Stimulated activated CD4-positive, alpha-beta T cell treated with anti-CD3 and anti-CD28 coated beads, Interleukin-1b, Interleukin-23, amount 100 ng/mL, for 24 hours (primary cell): ENCODE data around the gene ACY1.

ENCODE experiments used
- DNase-seq, 4 experiments: peaks; one replicate each; pipeline ENCODE4 v3.0.0-alpha.2; 2020; ENCODE audit warnings: low read depth in 4 of 4, low spot score in 1 of 4

ACY1 gene

DNA sequence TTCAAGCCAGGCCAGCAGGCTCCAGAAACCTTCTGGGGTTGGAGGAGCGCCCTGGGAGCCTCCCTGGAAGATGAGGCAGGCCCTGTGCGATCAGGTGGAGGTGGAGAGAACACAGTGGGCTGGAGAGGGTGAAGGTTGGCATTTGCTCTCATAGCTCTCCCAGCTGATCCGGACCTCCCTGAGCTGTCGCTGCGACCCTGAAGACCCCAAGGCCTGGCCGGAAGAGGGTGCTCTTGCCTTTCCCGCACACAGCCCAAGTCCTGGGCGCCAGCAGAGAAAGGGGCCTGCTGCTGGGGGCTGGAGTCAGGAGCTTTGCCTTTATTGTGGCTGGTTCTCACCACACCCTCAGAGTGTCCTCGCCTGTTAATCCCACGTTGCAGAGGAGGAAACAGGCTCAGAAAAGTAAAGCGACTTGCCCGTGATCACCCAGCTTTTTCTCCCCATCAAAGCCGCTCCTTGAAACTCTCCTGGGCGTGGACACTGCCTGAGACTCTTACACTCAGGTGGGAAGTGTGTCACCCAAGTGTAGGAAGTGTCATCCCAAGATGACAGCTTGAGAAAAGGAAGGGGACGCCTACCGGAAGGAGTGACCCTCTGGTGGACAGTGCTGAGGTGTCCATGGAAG is 20.9 kb downstream of the ACY1 start:
- DNase-seq, result no peak

DNA sequence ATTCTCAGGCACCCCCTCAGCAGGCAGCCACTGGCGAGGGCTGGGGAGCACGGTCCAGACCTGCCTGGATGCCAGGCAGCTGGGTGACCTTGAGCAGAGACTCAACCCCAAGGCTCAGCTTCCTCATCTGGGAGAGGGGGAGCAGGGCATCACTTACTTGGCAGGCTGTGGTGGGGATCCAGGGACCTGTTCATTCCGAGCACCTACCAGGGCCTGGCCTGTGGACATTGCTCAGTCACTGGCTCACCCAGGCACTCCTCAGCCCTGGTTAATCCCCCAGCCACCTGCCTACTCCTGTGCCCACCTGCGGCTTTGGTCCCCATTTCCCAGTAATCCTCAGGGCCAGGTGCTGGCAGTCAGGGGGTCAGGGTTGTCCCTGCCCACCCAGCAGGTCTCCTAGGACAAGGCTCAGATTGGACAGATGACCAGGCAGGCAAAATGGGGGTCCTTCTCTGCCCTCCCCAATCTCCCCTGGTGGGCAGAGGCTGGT is 21.6 kb downstream of the ACY1 start:
- no peak for DNase-seq

DNA sequence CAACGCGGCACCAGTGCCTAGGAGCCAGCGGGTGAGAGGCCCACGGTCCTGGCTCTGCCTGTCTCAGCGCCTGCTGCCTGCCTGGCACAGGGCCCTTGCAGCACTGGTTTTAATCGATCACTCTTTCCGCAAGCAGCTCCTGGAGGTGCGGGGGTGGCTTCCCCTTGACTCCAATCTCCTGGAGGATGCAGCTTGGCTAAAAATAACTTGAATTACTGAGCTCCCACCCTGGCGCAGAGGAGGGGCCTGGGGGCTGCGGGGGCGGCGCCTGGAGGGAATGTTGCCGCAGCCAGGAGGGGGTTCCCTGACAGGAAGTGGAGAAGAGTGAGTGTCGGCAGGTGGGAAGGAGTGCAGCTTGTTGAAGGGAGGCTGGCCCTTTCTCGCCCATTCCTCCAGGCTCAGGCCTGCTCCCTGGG is 22.2 kb downstream of the ACY1 start:
- DNase-seq, result no peak

DNA sequence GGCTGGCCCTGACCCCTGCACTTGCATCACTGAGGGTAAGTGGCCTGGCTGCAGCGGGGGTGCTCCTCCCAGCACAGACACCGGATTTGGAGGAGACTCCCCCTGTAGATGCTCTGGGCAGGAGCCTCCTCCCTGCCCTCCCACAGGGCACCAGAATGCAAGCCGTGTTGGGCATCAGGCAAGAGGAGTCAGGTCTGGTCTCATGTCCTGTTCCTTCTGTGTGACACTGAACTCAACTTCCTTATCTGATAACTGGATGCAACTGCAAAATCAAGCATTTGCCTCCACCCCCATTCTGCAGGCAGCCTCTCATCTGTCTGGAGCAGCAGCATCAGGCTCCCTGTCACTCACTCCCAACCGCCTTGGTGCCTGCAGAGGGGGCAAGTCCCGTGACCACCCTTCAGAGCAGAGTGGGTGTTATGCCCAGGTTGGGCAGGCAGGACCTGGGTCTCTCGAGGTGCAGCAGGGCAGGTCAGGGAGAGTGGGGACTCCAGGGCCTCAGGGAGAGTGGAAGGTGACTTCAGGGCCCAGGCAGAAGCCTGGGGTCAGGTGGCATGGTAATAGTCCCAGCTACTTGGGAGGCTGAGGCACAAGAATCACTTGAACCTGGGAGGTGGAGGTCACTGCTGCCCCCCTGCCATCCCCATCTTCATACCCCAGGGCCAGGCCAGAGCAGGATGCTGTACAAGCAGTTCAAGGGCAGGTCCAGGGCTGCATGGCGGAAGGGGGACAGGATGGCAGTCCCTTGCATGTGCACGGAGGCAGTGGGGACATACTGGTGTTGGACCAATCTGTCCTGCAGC is 22.9 kb downstream of the ACY1 start:
- no peak for DNase-seq

DNA sequence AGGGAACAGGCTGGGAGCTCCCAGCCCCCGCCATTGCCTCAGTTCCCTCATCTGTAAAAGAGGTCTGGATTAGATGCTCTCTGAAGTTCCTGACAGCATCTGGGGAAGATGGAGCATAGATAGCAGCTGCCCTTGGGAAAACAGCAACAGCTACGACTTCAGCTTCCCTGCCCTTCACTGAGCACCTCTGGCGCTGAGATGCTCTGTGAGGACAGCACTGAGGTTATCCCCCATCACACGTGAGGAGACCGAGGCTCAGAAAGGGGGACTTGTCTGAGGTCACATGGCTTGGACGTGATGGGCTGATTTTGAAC is 23.4 kb downstream of the ACY1 start:
- DNase-seq, result no peak

DNA sequence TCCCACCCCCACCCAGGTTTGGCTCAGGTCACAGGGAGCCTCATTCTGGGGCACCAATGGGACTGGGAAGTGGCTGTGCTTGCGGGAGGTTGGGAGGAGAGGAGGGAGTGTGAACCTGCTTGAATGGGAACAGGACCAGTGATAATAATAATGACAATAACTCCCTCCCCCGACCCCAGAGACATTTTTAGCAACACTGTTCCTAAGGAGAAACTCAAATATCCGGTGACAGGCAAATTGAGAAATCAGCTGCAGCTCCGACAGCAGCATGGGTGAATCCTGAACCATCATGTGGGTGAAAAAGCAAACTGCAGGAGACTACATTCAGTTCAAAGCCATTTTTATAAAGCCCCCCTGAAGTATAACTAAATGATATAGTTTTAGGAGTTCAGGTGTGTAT is 24.0 kb downstream of the ACY1 start:
- no peak for DNase-seq

DNA sequence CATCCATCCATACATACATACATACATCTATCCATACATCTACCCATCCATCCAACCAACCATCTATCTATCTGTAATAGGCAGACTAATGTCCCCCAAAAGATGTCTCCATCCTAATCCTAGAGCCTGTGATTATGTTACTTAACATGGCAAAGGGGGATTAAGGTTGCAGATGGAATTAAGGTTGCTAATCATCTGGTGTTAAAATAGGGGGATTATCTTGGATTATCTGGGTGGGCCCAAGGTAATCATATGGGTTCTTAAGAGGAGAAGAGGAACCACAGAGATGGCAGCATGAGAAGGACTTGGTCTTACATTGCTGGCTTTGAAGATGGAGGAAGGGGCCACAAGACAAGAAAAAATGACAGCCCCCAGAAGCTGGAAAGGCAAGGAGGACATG is 27.1 kb downstream of the ACY1 start:
- no peak for DNase-seq

DNA sequence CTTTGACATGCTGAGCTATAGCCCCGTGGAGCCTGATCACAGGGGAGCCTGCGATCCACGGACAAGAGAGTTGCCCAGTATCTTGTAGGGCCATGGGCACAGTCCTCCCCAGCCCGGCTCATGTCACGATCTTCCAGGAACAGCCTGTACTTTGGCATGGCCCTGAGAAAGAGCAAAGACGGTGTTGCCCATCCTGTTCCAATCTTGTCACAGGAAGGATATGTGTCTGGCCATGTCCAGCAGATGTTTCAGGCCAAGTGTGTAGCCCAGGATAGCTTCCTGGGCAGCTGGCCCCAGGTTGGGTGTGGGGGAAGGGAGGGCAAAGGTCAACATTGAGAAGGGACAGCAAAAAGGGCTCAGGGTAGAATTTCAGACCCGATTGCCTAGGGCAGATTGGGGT is 29.4 kb downstream of the ACY1 start:
- DNase-seq, result no peak

DNA sequence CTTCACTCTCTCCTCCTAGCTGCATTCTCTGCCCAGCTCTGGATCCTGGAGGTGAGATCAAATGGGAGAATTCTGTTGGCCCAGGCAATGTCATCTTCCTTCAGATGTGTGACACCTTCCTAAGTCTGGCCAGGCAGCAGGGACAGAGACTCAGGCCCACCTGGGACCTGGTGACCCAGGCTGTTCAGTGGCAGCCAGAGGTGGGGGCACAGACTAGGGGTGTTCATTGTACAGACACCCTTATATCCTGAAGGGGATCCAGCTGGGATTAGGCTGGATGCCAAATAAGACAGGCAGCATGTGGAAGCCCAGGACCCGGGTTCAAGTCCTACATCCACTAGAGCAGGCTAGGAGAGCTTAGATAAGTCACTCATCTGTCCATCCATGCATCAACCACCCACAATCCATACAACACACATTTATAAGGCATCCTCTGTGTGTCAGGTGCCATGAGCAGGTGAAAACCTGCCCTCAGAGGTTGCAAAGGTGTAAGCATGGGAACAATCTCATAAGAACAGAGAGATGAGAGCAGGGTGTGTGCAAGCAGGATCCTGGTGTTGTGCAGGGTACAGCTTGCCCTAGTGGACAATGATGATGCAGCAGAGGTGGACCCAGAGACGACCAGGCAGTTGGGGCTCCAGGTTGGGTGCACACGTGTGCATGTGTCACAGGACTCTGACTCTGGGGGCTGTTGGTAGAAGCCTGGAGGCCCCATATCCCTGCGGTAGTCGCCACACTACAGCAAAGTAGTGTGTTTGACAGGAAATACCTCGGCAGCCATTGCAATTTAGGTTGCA is 30.7 kb downstream of the ACY1 start:
- no peak for DNase-seq

DNA sequence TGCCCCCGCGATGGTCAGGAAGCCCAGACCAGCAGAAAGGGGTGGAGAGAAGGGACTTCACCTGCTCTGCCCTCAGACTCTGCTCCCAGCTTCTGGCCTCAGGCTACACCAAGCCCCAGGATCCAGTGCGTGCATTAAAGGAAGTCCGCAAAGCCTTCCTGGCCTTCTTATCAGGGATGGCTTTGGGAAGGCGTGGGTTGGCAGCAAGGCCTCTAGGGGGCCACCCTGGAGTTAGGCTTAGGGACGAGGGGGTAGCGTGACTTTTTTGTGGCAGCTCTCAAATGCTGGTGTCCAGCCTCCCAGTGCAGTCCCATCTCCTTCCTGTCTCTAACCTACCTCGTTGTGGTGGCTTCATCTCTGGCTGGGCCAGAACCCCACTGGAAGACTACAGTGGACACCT is 31.3 kb downstream of the ACY1 start:
- no peak for DNase-seq

DNA sequence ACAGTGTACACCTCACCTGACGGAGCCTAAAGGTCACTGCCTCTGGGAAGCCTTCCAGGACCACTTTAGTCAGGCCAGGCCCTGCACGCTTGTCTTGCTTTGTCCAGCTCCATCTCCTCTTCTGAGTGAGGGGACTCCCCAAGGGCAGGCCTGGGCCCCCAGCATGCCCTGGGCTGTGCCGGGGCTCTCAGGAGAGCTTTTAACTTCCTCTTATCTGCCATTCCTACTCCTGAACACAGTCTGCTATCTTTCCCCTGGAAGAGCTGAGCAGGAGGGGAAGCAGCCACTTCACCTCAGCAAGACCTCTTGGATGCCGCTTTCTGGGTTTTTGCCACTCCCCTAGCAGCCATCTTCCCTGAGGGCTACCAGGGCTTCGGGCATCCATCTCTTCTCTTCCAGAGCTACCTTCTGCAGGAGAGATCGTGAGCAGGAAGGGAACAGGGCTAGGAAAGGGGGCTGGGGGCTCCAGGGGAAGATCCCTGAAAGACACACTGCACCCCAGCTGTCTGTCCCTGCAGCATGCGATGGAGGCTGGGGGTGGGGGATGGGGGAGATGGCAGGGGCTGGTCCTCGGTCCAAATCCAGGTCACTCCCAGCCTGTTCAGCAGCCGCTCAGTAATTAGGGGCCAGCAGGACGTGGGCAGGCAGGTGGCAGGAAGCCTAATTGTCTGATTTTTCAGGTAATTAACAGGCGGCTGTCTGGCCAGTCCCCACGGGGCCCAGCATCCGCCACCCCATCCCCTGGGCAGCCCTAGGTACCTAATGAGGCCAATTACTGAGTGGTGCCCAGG is 32.3 kb downstream of the ACY1 start:
- DNase-seq, result no peak

DNA sequence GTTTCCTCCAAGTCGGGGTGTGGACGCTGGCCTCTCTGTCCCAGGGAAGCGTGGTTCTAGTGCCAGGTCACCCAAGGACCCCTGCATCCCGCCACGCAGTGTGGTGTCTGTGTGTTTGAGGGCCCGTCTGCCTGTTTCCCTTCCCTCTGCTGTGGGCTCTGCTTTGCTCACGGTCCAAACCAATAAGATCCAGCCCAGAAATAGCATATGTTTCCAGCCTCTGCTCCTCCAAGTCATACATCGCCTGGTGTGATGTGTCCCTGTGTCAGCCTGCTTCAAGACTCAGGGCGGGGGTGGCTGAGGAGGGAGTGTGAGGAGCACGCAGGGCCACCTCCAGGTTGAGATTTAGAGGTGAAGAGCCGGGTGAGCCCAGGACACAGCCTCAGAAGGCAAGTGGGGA is 34.3 kb downstream of the ACY1 start:
- no peak for DNase-seq

DNA sequence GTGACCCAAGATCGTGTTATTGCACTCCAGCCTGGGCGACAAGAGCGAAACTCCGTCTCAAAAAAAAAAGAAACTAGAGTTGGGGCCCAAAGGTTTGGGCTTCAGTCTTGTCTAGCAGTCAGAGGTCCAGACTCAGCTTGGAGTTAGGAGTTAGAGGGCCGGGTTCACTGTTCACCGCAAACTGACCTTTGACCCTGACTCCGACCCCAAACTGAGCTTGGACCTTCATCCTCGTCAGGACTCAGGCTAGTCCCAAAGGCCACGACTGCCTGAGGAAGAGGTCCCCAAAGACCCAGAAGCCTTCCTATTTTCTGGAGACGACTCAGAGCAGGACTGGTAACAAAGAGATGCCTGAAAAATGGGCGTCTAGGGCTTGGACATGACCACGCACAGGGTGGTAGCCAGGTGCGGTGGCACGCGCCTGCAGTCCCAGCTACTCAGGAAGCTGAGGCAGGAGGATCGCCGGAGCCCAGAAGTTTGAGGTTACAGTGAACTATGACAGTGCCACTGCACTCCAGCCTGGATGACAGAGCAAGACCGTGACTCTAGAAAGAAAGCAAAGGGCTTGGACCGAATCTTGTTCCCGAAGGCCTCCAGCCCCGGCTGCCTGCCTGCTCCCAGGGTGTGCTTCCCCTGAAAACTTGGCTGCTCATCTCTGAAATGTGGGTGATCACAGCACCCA is 35.1 kb downstream of the ACY1 start:
- no peak for DNase-seq

DNA sequence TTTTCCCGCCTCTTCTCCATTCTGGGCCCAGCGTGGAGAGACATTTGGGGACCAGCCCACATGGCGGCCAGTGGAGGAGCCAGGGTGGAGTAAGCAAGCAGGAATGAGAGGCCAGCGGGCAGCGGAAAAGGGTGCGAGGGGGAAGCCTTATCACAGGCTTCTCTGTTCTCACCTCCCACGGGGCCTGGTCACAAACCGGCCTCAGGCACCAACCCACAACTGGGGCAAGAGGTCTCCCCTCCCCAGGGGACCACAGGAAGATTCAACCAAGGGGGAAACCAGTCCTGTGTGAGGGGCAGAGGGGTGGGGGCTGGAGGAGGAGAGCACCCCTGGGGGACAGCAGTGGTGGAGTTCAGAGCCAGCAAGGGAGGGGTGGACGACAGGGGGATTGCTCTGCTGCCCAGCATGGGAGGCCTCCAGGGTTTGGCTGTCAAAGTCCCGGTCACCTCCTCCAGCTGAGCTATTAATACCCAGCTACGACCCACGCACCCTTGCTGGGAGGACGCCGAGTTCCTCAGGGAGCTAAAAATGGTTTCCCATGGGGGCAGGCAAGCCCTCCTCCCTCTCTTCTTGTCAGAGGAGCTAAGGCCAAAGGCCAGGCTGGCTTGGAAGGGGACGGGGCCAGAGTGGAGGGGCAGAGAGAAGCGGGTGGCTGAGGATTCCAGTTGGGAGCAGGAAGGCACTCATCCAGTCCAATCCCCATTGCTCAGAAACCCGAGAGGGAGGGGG is 36.2 kb downstream of the ACY1 start:
- no peak for DNase-seq

DNA sequence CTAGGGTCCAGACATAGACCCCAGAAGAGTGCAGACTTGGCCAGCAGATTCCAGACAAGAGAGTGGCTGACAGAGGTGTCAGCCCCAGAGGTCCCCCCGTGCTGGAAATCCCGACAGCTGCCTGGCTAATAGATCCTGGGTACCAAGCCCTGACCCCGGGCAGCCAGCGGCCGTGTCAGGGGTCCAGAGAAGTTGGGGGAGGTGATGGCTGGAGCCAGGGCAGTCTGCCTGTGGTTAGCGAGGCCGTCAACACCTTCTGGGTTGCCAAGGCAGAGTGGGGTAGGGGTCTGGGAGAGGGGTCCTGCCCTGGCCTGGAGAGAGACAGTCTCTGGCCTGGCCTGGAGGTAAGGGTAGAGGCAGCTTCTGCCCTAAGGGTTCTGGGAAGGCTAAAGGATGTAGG is 37.5 kb downstream of the ACY1 start:
- no peak for DNase-seq

DNA sequence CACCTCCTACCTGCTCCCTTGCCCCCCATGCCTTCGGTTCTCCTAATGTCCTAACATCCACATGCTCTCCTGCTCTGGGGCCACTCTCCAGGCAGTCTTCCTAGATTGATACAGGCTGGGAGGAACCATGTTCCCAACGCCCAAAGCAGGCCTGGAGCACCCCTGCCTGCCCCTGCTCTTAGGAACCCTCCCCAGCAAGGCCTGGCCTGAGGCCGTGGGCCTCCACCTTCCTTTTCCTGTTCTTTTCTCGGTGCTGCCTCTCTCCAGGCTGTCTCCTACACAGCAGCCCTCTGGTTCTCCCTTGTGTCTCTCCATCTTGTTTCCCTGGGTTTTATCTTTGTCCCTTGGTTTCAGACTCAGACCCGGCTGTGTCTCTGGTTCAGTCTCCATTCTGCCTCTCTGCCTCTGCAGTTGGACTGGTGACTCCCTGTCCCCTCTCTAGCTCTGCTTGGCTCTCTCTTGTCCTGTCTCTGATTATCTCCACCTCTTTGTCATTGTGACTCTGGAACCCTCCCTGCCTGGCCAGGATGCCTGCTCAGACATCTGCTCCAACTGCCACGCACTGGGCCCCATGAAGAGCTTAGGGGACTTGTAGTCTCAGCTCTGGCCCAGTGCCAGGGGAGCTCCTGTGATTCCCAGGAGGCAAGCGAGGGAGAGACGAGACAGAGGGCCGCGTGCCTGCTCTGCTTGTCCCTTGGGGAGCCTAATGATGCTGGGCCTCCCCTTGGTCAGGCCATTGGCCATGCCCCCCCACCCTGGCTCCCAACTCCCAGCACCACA is 38.3 kb downstream of the ACY1 start:
- DNase-seq, result no peak

DNA sequence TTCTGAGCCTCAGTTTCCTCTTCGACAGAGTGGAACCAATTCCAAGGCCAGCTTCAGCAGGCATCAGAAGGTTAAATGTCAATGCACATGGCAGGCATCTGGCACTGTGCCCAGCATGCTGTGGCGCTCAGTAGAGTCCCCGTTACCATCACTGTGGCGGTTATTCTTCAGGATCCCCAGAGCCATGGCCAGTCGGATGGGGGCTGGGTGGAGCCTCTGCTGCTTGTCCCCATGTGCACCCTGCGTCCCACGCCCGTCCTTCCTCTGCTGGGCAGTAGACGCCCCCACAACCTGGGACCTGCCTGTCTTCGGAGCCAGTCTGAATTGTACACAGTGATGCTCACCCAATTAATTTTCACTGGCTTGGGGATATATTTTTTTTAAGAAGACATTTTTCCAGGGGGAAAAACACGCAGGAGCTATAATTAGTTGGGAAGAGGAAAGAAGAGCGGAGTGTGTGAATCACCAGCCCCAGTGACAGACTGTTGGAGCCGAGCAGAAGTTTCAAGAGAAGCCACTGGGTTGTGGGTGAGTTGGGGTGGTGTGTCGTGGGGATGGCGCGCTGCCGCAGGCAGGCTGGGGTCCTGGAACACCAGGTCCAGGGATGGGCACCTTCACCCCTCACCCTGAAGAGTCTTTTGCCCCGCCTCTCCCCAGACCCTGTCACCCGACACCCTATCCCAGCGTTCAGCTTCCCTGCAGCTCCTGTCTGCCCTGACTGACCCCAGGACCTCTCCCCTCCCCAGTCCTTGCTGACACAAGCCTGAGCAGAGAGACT is 39.2 kb downstream of the ACY1 start:
- no peak for DNase-seq

DNA sequence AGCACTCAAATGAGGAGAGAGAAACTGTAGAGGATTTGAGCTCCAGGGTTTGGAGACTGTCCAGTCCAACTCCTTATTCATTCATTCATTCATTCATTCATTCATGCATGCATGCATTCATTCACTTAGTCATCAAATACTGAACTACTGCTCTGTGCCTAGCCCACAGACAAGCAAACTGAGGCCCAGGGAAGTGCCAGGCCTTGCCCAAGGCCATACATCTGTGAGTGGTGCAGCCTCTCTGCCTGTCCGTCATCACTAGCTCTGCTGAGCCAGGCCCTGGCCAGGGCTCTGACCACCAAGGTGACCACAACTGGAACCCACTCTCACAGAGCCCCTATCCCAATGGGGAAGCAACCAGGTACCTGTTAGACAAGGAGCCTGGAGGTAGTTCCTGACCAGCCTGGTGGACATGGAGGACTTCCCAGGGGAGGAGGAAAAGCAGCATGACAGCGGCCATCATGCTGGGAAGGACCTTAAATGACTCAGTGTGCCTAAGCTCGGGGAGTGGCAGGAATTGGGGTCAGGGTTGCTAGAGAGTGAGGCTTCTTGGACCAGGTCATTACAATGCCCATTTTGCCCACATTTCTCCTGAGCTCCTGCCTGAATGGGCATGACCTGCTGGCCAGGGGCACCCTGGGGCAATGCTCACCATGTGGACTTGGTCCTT is 39.9 kb downstream of the ACY1 start:
- DNase-seq, result no peak
